Ectodermal cell (in vitro differentiated cells): ENCODE measurements around the gene KLHL11.

Source experiments
- H3K27ac ChIP-seq: 2 replicates; pipeline ENCODE4 v1.7.0; 2013; ENCODE audit warnings: mild to moderate bottlenecking, low read depth, low read length; ENCODE audit not compliant: insufficient read depth, poor library complexity, severe bottlenecking
- H3K27me3 ChIP-seq: 2 replicates; pipeline ENCODE4 v1.7.0; 2013; ENCODE audit warnings: mild to moderate bottlenecking, low read length; ENCODE audit not compliant: insufficient read depth, control insufficient read depth, poor library complexity, severe bottlenecking
- H3K36me3 ChIP-seq: one replicate; pipeline ENCODE4 v1.7.0; 2013; ENCODE audit warnings: low read length; ENCODE audit not compliant: control insufficient read depth, insufficient read depth
- H3K4me1 ChIP-seq: one replicate; pipeline ENCODE4 v1.7.0; 2013; ENCODE audit warnings: low read length; ENCODE audit not compliant: control insufficient read depth, insufficient read depth
- H3K4me3 ChIP-seq: 2 replicates; pipeline ENCODE4 v1.7.0; 2013; ENCODE audit warnings: low read depth, low read length, control low read depth; ENCODE audit not compliant: insufficient read depth
- H3K9me3 ChIP-seq: 2 replicates; pipeline ENCODE4 v1.7.0; 2013; ENCODE audit warnings: mild to moderate bottlenecking, low read length, moderate library complexity; ENCODE audit not compliant: control insufficient read depth
- WGBS, 2 experiments: methylation state at CpG; one replicate each; pipeline ENCODE4 v1.1.7; 2013; ENCODE audit warnings: missing lambda C conversion rate in 2 of 2; 5-methylcytosine and 5-hydroxymethylcytosine counted together

KLHL11 gene

GRCh38 chr17:41823141-41823524 lies 42.1 kb downstream of the KLHL11 start:
- WGBS, 2 experiments: 83 to 94% methylated on average over 1 of the region's 1 CpG
- Histone ChIP-seq H3K27me3 (no peaks in the 10 kb centered on the region), H3K4me1 (peaks cover 19% of the 10 kb centered on the region), H3K36me3 (peaks cover 21% of the 10 kb centered on the region), H3K27ac (peak overlapping the region; percentile 36), H3K9me3 (no peaks in the 10 kb centered on the region), H3K4me3 (no peak overlapping the region)

DNA sequence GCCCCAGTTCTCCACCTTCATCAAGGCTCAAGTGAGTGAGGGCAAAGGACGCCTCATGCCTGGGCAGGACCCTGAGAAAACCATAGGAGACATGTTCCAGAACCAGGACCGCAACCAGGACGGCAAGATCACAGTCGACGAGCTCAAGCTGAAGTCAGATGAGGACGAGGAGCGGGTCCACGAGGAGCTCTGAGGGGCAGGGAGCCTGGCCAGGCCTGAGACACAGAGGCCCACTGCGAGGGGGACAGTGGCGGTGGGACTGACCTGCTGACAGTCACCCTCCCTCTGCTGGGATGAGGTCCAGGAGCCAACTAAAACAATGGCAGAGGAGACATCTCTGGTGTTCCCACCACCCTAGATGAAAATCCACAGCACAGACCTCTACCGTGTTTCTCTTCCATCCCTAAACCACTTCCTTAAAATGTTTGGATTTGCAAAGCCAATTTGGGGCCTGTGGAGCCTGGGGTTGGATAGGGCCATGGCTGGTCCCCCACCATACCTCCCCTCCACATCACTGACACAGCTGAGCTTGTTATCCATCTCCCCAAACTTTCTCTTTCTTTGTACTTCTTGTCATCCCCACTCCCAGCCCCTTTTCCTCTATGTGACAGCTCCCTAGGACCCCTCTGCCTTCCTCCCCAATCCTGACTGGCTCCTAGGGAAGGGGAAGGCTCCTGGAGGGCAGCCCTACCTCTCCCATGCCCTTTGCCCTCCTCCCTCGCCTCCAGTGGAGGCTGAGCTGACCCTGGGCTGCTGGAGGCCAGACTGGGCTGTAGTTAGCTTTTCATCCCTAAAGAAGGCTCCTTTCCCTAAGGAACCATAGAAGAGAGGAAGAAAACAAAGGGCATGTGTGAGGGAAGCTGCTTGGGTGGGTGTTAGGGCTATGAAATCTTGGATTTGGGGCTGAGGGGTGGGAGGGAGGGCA lies 42.7 kb downstream of the KLHL11 start:
- H3K27me3 ChIP-seq: no peaks in the 10 kb centered on the region
- H3K4me1 ChIP-seq: peaks cover 19% of the 10 kb centered on the region
- H3K27ac ChIP-seq: no peak overlapping the region
- peaks cover 19% of the 10 kb centered on the region for H3K36me3 ChIP-seq
- H3K4me3 ChIP-seq: no peak overlapping the region
- no peaks in the 10 kb centered on the region for H3K9me3 ChIP-seq
- 95 to 96% methylated on average over 12 of the region's 12 CpGs for WGBS, 2 experiments

- Histone ChIP-seq H3K36me3 (peaks cover 17% of the 10 kb centered on the region), H3K9me3 (no peaks in the 10 kb centered on the region), H3K4me1 (peaks cover 19% of the 10 kb centered on the region), H3K4me3 (no peak overlapping the region), H3K27me3 (no peaks in the 10 kb centered on the region), H3K27ac (no peak overlapping the region)
- 94% methylated on average over 14 of the region's 14 CpGs for WGBS, 2 experiments
Measured at GRCh38 chr17:41821776-41822175, 43.4 kb downstream of the KLHL11 start.

- Histone ChIP-seq H3K9me3 (no peaks in the 10 kb centered on the region), H3K27me3 (no peaks in the 10 kb centered on the region), H3K4me1 (peaks cover 25% of the 10 kb centered on the region), H3K36me3 (peaks cover 11% of the 10 kb centered on the region), H3K4me3 (no peak overlapping the region), H3K27ac (no peak overlapping the region)
- WGBS, 2 experiments: 95% methylated on average over 20 of the region's 20 CpGs
Measured at GRCh38 chr17:41818024-41818423, 47.2 kb downstream of the KLHL11 start.

DNA sequence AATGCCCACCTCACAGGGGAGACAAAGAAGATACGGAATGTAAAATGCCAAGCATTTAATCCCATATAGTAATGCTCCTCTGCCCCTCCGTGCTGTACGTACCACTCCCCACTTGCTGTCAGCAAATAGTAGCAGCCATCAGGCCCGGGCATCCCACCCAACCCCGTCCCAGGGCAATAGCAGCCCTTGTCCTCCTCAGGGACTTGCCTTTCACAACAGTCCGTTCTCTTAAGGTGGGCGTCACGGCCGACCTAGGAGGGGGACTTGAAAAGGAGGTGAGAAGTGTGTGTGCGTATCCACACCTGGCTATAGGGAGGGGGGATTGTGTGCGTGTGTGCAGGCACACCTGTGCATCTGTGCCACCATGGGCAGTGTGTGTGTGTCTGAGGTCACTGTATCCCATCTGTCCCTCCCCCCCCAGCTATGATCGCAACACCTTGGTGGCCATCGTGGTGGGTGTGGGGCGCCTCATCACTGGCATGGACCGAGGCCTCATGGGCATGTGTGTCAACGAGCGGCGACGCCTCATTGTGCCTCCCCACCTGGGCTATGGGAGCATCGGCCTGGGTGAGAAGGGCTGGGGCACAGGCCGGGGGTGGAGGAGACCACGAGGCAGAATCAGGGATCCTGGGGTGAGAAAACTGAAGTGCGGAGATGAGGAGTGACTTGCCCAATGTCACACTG lies 48.4 kb downstream of the KLHL11 start:
- Histone ChIP-seq H3K36me3 (peaks cover 10% of the 10 kb centered on the region), H3K9me3 (no peaks in the 10 kb centered on the region), H3K27me3 (no peaks in the 10 kb centered on the region), H3K4me3 (no peak overlapping the region), H3K4me1 (peaks cover 15% of the 10 kb centered on the region), H3K27ac (no peak overlapping the region)
- 95 to 96% methylated on average over 23 of the region's 23 CpGs for WGBS, 2 experiments

DNA sequence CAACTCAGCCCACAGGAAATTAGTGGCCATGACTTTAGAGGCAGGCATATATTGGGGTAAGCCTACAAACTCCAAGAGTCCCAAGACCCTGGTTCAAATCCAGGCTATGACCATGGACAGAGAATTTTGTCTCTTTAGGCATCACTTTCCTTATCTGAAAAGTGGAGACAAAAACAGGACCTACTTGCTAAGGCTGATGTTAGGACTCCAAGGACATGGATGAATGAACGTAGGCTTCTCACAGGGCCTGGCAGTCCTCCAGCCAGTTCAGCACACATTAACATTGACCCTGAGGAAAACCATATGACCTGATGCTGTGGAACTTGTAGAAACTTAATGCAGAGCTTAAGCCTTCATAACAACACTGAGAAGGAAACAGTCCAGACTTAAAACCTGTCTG lies 51.0 kb downstream of the KLHL11 start:
- H3K4me1 ChIP-seq: peaks cover 12% of the 10 kb centered on the region
- no peaks in the 10 kb centered on the region for H3K27me3 ChIP-seq
- peak overlapping the region; percentile 85 for H3K4me3 ChIP-seq
- peaks cover 10% of the 10 kb centered on the region for H3K36me3 ChIP-seq
- H3K9me3 ChIP-seq: no peaks in the 10 kb centered on the region
- WGBS, 2 experiments: 88 to 95% methylated on average over 1 of the region's 1 CpG
- no peak overlapping the region for H3K27ac ChIP-seq

DNA sequence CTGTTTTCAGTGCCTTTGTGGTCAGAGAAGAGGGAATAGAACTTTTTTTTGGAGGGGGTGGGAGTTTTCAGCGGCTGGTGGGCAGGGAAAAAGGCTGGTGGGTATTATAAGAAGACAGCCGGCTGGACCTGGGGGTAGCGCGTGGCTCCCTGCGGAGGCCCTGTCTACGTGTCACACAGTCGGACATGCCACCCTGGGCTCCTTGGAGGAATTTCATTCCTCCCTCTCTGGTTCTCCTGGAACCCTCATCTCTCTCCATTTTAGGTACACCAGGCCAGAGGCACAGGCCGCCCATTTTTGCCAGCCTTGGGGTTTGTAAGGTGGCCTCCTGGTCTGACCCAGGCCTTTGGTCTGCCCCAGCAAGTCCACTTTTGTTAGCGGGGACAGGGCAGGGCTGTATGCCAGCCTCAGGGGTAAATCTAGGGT lies 51.5 kb downstream of the KLHL11 start:
- H3K27me3 ChIP-seq: no peaks in the 10 kb centered on the region
- no peak overlapping the region for H3K27ac ChIP-seq
- no peaks in the 10 kb centered on the region for H3K9me3 ChIP-seq
- peak overlapping the region; percentile 85 for H3K4me3 ChIP-seq
- H3K36me3 ChIP-seq: peaks cover 10% of the 10 kb centered on the region
- H3K4me1 ChIP-seq: peaks cover 10% of the 10 kb centered on the region
- 18 to 19% methylated on average over 9 of the region's 9 CpGs for WGBS, 2 experiments

DNA sequence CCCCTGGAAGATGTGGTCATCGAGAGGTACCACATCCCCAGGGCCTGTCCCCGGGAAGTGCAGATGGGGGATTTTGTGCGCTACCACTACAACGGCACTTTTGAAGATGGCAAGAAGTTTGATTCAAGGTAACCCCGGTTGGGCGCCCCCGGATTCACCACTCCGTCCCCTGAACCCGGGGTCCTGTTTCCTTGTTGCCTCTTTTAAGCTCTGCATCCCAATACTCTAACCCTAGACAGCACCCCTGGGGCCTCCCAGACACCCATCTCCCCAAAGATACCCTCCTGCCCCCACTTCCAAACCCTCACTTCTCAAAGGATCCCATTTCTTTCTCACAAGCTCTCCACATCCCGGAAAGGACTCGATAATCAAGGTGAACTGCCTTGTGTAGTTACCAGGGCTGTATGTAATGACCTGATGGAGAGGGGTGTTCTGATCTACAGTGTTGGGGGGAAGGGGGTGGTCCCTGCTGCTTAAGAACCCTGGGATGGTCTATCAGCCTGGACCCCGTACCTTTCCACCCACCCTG lies 52.0 kb downstream of the KLHL11 start:
- Histone ChIP-seq H3K36me3 (peaks cover 8% of the 10 kb centered on the region), H3K4me1 (peaks cover 10% of the 10 kb centered on the region), H3K27me3 (no peaks in the 10 kb centered on the region), H3K27ac (peak overlapping the region; percentile 72), H3K9me3 (no peaks in the 10 kb centered on the region), H3K4me3 (peak overlapping the region; percentile 85)
- WGBS, 2 experiments: 1 to 2% methylated on average over 12 of the region's 12 CpGs

GRCh38 chr17:41812381-41813151 lies 52.7 kb downstream of the KLHL11 start, which contains the start of gene FKBP10:
FKBP10 (plus strand) TSS chr17:41813004; CDS start chr17:41813035, 31 bp downstream.
- Histone ChIP-seq H3K9me3 (no peaks in the 10 kb centered on the region), H3K27me3 (no peaks in the 10 kb centered on the region), H3K4me1 (peaks cover 10% of the 10 kb centered on the region), H3K27ac (peak within 1 kb of the TSS; percentile 72), H3K4me3 (peak within 1 kb of the TSS; percentile 85), H3K36me3 (peaks cover 9% of the 10 kb centered on the region)
- WGBS, 2 experiments: 0% methylated on average over 31 to 35 of the region's 35 CpGs
